Endodermal cell (in vitro differentiated cells): Measurements from ENCODE around the gene TMEM243. TPM values are rescaled to one million over a fixed set of nuclear protein-coding genes. Genes with fewer than 3 reads are reported as not detected.
"Not testable (repeated sequence)": the region's sequence is repeated elsewhere in the genome, so short reads cannot be mapped to it uniquely, and the experiment has no call there.

ENCODE experiments used
- DNase-seq: peaks from one replicate; pipeline ENCODE4 v3.0.0-alpha.2; 2017
- H3K27ac ChIP-seq: 2 replicates; pipeline ENCODE4 v1.5.1; 2013; ENCODE audit warnings: mild to moderate bottlenecking, low read depth, low read length, moderate library complexity
- H3K27me3 ChIP-seq: 2 replicates; pipeline ENCODE4 v1.6.1; 2013; ENCODE audit warnings: mild to moderate bottlenecking, low read length, moderate library complexity; ENCODE audit not compliant: insufficient read depth, control insufficient read depth, poor library complexity, severe bottlenecking
- H3K36me3 ChIP-seq: 2 replicates; pipeline ENCODE4 v1.7.0; 2013; ENCODE audit warnings: mild to moderate bottlenecking, low read length, moderate library complexity; ENCODE audit not compliant: control insufficient read depth, insufficient read depth
- H3K4me1 ChIP-seq: one replicate; pipeline ENCODE4 v1.7.0; 2013; ENCODE audit warnings: low read length; ENCODE audit not compliant: control insufficient read depth, insufficient read depth
- H3K4me3 ChIP-seq: 2 replicates; pipeline ENCODE4 v1.5.1; 2013; ENCODE audit warnings: mild to moderate bottlenecking, low read length, moderate library complexity
- H3K9ac ChIP-seq: 2 replicates; pipeline ENCODE4 v1.6.1; 2013; ENCODE audit warnings: mild to moderate bottlenecking, low read length, moderate library complexity; ENCODE audit not compliant: poor library complexity, severe bottlenecking; ENCODE audit errors: extremely low read depth
- H3K9me3 ChIP-seq: 2 replicates; pipeline ENCODE4 v1.6.1; 2013; ENCODE audit warnings: mild to moderate bottlenecking, low read length, moderate library complexity; ENCODE audit not compliant: control insufficient read depth
- H3K27ac Mint-ChIP-seq: 2 replicates; pipeline ENCODE4 v1.8.0; 2020; ENCODE audit warnings: mixed read lengths
- H3K27me3 Mint-ChIP-seq: 2 replicates; pipeline ENCODE4 v1.8.0; 2021; ENCODE audit warnings: mild to moderate bottlenecking, mixed read lengths; ENCODE audit not compliant: insufficient read depth
- H3K36me3 Mint-ChIP-seq: 2 replicates; pipeline ENCODE4 v1.8.0; 2020; ENCODE audit warnings: low read depth, mixed read lengths
- H3K4me1 Mint-ChIP-seq: 2 replicates; pipeline ENCODE4 v1.8.0; 2020; ENCODE audit warnings: mixed read lengths
- H3K4me3 Mint-ChIP-seq: 2 replicates; pipeline ENCODE4 v1.8.0; 2020; ENCODE audit warnings: mild to moderate bottlenecking, moderate library complexity, mixed read lengths
- H3K9me3 Mint-ChIP-seq: 2 replicates; pipeline ENCODE4 v1.8.0; 2020; ENCODE audit warnings: mild to moderate bottlenecking, mixed read lengths
- WGBS, 2 experiments: methylation state at CpG; one replicate each; pipeline versions ENCODE4 v1.1.5 to v1.1.7; 2013; ENCODE audit warnings: missing lambda C conversion rate in 2 of 2, mixed read lengths in 1 of 2; ENCODE audit not compliant: insufficient coverage in 1 of 2, insufficient read length in 1 of 2; 5-methylcytosine and 5-hydroxymethylcytosine counted together
- total RNA-seq, 2 donors: library from RNA; stranded (reverse); fragmentation: NEBNext Ultra II Directional in 1 of 2; extraction: Animal tissue kit (Norgen Biotek cat#: 25700) in 1 of 2; gene quantifications; 2 replicates in 1 of 2; 3 replicates in 1 of 2; pipeline ENCODE4 v1.2.1, GENCODE V29; 2021
- TF ChIP-seq, protein P1 (sequence below): fragments of 200-600 bp; sonication (generic); conservative IDR thresholded peaks from 2 replicates; pipeline ENCODE4 v1.5.0; 2021; ENCODE audit warnings: antibody characterized with exemption, mild to moderate bottlenecking

Gene TMEM243
- total RNA-seq, 2 donors from 2014 or later = 21.7 to 22.3 TPM

- no peak for DNase-seq
- Mint-ChIP-seq H3K27ac (no peak overlapping the region), H3K9me3 (peaks cover 3% of the 10 kb centered on the region), H3K36me3 (no peaks in the 10 kb centered on the region), H3K27me3 (peaks cover 4% of the 10 kb centered on the region), H3K4me3 (no peak overlapping the region), H3K4me1 (no peaks in the 10 kb centered on the region)
- no peaks in the 10 kb centered on the region for H3K36me3 ChIP-seq
- H3K4me1 ChIP-seq = no peaks in the 10 kb centered on the region
- WGBS, 2 experiments = 86% methylated on average over 3 of the region's 3 CpGs; no CpG with 5 or more reads in 1 of the 2 experiments
- H3K4me3 ChIP-seq = no peak overlapping the region
- no peak overlapping the region for H3K9ac ChIP-seq
- peaks cover 16% of the 10 kb centered on the region for H3K27me3 ChIP-seq
- no peak overlapping the region for H3K27ac ChIP-seq
- TF ChIP-seq, protein P1, sequence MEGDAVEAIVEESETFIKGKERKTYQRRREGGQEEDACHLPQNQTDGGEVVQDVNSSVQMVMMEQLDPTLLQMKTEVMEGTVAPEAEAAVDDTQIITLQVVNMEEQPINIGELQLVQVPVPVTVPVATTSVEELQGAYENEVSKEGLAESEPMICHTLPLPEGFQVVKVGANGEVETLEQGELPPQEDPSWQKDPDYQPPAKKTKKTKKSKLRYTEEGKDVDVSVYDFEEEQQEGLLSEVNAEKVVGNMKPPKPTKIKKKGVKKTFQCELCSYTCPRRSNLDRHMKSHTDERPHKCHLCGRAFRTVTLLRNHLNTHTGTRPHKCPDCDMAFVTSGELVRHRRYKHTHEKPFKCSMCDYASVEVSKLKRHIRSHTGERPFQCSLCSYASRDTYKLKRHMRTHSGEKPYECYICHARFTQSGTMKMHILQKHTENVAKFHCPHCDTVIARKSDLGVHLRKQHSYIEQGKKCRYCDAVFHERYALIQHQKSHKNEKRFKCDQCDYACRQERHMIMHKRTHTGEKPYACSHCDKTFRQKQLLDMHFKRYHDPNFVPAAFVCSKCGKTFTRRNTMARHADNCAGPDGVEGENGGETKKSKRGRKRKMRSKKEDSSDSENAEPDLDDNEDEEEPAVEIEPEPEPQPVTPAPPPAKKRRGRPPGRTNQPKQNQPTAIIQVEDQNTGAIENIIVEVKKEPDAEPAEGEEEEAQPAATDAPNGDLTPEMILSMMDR = no peak
- H3K9me3 ChIP-seq = peaks cover 9% of the 10 kb centered on the region
These were observed 34.1 kb upstream of the TMEM243 start for GRCh38 chr7:87253589-87254087.

DNA sequence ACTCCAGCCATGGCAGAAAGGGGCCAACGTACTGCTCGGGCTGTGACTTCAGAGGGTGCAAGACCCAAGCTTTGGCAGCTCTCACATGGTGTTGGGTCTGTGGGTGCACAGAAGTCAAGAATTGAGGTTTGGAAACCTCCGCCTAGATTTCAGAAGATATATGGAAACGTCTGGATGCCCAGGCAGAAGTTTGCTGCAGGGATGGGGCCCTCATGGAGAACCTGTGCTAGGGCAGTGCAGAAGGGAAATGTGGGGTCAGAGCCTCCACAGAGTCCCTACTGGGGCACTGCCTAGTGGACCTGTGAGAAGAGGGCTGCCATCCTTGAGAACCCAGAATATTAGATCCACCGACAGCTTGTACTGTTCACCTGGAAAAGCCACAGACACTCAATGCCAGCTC, 26.1 kb upstream of the TMEM243 start:
- not testable (repeated sequence) for H3K4me3 Mint-ChIP-seq, H3K27ac ChIP-seq, H3K27ac Mint-ChIP-seq, H3K36me3 ChIP-seq, H3K36me3 Mint-ChIP-seq, H3K9ac ChIP-seq, H3K4me3 ChIP-seq, H3K4me1 Mint-ChIP-seq, DNase-seq, H3K27me3 ChIP-seq, H3K27me3 Mint-ChIP-seq, H3K4me1 ChIP-seq
- WGBS, 2 experiments = 91 to 95% methylated on average over 5 of the region's 5 CpGs
- H3K9me3 Mint-ChIP-seq = peaks cover 33% of the 10 kb centered on the region
- peaks cover 20% of the 10 kb centered on the region for H3K9me3 ChIP-seq

GRCh38 chr7:87238464-87239051, 19.0 kb upstream of the TMEM243 start:
- not testable (repeated sequence) for H3K27ac ChIP-seq, H3K4me1 Mint-ChIP-seq, H3K4me1 ChIP-seq, H3K9me3 ChIP-seq, H3K4me3 Mint-ChIP-seq, H3K9ac ChIP-seq, DNase-seq, H3K27me3 ChIP-seq, H3K9me3 Mint-ChIP-seq, H3K4me3 ChIP-seq, H3K36me3 ChIP-seq, H3K36me3 Mint-ChIP-seq, H3K27me3 Mint-ChIP-seq, H3K27ac Mint-ChIP-seq
- 83 to 93% methylated on average over 2 to 9 of the region's 11 CpGs for WGBS, 2 experiments

GRCh38 chr7:87234949-87235348, 15.4 kb upstream of the TMEM243 start:
- Histone ChIP-seq H3K4me1 (no peaks in the 10 kb centered on the region), H3K27ac (no peak overlapping the region), H3K9ac (no peak overlapping the region), H3K9me3 (no peaks in the 10 kb centered on the region), H3K27me3 (no peaks in the 10 kb centered on the region), H3K4me3 (no peak overlapping the region), H3K36me3 (no peaks in the 10 kb centered on the region)
- no peaks in the 10 kb centered on the region for H3K36me3 Mint-ChIP-seq
- no peak for DNase-seq
- H3K27ac Mint-ChIP-seq = no peak overlapping the region
- peaks cover 13% of the 10 kb centered on the region for H3K27me3 Mint-ChIP-seq
- H3K9me3 Mint-ChIP-seq = no peaks in the 10 kb centered on the region
- peaks cover 2% of the 10 kb centered on the region for H3K4me1 Mint-ChIP-seq
- TF ChIP-seq, protein P1 = no peak
- no peak overlapping the region for H3K4me3 Mint-ChIP-seq
